ENCODE data around the gene ASPG.

Gene ASPG

DNA sequence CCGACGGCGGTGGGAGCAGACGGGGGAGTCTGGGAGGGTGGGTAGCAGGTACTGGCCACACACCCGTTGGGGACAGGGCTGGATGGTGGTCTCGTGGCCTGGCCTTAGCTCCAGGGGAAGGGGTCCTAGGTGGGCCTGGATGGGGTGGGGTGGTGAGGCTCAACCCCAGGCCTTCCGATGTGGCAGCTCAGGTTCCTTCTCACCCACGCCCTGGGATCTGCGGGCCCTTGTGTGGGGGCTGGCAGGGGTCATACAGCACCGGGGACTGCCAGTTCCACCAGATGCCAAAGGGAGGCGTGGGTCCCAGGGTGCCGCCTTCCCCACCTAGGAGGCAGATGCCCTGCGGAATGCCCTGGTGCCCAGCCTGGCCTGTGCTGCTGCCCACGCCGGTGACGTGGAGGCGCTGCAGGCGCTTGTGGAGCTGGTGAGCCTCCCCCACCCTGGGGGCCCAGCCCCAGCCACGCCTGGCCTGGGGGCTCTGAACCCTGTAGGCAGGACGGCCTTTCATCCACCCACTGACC, 21.0 kb downstream of the ASPG start:
- DNase-seq, result peak; percentile 6

DNA sequence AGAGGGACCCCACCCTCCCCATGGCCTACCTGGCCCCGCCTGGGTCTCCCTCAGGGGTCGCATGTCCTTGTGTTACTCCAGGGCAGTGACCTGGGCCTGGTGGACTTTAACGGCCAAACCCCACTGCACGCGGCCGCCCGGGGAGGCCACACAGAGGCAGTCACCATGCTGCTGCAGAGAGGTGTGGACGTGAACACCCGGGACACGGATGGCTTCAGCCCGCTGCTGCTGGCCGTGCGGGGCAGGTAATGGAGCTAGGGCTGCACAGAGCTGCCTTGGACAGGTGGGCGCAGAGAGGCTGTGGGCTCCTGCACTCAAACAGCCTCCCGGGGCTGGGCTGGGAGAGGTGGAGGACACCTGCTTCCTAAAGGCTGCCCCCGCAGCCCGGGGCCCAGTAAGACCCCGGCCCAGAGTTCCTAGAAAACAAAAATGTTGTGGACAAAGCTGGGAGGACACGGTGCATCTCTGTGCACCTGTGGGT, 21.6 kb downstream of the ASPG start:
- DNase-seq, result peak; percentile 29

DNA sequence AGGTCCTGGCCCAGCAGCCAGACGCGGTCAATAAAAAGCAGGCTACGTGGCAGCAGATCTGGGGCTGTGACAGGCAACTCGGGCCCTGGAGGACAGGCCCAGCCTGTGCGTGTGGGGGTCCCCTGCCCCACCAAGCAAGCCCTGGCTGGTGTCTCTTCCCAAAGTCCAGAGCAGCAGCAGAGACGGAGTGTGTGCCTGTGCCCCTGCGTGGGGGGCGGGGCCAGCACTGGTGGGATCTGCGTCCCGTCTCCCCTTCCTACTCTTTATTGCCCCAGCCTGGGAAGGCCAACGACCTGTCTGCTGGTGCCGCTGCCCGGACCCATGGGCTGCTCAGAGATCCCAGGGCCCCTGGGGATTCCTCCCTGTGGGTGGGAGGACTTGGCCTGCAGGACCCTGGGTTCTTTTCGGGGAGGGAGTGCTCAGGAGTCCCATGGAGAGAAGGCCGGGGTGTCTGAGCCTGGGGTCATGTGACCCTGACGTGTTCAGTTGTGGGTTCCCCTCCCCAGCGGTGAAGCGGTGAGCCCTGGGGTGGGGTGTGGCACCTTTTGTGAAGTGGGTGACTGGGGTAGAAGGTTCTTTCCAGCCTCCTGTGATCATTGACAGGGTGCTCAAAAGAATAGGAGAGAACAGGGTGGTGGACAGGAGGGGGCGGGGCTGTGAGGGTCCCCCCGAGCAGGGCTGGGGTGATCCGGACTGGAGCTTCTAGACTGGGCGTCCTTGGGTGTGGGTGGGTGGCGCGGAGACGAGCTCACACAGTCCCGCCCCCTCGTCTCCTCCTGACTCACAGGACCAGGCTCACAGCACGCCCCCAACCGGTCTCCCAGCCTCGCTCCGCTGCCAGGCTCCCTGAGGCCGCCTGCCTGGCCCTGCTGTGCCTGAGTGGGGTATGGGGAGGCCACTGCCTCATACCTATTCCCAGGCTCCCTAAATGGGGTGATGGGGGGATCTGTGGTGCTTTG, 22.4 kb downstream of the ASPG start:
- peak; percentile 30 for DNase-seq

DNA sequence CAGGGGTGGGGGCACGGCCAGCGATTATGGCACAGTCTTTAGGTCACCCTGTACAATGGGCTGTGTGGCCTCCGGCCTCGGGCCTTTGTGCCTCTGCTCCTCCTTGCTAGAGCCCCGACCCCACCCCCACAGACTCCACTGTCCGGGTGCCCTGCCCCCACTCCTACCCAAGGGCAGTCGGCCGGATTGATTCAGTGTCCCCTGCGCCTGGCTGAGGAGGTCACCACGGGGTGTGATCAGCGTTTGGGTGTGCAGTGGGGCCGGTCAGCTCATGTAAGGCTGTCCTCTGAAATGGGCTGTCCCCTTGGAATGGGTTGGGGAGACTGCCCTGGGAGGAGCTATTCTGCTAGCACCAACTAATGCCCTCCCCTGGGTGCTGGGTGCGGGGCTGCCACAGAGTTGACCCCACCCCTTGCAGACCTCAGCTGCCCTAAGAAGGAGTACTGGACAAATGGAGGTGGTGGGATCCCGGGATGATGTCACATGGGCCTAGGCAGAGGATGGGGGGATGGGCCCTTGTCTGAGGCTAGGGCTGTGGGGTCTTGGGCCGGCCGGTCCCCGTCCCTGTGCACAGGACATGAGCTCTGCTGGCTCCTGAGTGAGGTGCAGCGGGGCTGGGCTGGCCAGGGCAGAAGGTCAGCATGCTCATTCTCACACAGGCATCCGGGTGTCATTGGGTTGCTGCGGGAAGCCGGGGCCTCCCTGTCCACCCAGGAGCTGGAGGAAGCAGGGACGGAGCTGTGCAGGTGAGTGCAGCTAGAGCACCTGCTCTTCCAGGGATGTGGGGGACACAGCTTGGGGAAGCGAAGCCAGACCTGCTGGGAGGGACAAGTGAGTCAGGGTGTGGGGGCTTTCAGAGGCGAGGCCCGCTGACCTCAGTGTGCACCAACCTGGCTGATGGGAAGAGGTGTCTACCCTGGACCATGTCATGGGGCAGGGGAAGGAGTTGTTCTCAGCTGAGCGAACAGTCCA, 23.4 kb downstream of the ASPG start:
- DNase-seq, result peak; percentile 23

DNA sequence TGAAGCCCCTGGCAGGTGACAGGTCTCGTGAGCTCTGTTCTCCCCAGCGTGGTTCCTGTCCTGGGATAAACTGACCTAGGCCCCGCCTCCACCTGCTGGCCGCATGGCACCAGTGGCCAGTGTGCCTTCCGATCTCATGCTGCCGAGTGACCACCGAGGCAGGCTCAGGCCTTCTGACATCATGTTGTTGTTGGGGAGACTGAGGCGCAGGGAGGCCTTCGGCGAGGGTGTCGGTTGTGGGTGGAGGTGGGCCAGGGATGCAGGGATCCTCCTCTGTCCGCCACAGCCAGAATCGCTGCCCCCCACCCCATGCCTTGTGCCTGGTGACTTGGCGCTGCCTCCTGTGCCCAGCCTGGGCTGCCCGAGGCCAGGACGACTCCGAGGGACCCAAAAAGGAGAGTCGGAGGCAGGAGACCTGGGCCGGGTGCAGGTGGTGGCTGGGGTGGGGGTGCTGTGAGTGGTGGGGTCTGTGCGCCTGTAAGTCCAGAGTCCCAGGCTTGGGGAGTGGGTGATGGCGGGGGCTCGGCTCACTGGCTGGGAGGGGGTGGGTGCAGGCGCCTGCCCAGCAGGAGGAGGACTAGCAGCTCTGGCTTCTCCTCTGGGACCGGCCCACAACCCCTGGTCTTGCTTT, 24.3 kb downstream of the ASPG start:
- peak; percentile 16 for DNase-seq

DNA sequence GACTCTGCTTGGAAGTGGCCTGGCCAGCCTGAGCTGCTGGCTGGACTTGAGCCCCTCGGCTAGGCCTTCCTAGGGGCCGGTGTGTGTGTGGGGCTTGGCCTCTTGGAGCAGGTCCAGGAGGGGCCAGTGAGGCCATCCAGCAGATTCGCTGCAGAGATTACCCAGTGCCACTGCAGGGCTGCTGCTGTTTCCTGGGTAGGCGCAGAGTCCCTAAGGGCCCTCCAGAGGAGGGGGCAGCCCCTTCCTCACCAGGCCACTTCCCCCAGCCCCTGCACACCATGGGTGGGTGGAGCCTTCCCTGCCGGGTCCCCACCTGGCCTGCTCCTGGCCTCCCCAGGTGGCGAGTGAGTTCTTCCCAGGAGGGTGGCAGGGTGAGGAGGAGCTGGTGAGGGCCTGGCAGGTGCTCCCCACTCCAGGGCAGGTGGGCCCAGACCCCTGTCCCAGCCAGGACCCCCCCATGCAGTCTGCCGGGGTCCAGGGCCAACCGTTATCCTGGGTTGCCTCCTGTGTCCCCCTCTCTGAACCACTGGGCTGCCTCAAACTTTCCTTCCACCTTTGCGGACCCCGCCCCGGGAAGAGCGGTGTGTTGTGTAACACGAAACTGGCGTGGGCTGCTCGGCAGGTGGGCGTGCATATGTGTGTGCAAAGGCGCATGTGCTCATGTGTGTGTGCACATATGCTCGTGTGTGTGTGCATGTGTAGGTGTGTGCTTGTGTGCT, 25.1 kb downstream of the ASPG start:
- DNase-seq, result peak; percentile 24

DNA sequence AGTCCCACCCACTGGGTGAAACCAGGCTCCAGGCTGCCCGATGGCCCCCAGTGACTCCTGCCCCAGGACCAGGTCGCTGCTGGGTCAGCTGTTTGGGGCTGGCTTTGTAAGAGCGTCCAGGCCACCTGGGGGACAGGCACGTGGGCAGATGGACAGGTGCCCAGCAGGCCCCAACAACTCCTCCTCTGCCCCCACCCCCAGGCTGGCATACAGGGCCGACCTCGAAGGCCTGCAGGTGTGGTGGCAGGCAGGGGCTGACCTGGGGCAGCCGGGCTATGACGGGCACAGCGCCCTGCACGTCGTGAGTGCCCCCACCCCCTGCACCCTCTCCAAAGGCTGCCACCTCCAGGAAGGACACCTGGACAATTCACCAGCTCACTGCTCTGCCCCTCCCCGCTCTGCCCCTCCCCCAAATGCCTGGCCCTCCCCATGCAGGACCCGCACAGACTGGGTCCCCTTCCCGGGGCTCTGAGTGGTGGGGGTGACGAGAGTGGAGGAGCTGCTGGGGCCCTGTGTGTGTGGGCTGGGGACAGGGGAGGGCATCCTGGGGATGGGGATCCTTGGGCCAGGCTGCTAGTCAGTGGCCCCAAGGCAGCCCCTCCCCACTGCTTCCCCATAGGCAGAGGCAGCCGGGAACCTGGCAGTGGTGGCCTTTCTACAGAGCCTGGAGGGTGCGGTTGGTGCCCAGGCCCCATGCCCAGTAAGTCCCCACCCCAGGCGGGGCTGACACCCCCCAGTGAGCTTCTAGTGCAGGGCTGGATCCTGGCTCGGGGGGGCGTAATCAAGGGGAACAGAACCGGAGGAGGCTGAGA, 26.0 kb downstream of the ASPG start:
- peak; percentile 25 for DNase-seq

DNA sequence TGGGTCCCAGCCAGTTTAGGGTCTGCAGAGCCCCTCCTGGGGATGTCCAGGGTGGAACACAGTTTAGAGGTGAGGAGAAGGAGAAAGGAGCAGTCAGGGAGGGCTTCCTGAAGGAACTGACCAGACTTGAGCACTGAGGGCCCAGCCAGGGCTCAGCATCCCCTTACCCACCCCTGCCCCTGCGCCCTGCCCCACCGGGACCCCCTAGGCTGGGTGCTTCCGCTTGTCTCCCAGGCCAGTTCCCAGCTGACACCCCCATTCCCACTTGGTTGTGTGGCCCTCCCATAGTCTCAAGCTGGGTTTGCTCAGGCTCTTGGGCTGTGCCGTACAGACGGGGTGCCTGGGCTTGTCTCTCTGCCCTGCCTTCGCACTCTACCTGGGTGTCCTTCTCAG, 26.6 kb downstream of the ASPG start:
- DNase-seq, result peak; percentile 11

DNA sequence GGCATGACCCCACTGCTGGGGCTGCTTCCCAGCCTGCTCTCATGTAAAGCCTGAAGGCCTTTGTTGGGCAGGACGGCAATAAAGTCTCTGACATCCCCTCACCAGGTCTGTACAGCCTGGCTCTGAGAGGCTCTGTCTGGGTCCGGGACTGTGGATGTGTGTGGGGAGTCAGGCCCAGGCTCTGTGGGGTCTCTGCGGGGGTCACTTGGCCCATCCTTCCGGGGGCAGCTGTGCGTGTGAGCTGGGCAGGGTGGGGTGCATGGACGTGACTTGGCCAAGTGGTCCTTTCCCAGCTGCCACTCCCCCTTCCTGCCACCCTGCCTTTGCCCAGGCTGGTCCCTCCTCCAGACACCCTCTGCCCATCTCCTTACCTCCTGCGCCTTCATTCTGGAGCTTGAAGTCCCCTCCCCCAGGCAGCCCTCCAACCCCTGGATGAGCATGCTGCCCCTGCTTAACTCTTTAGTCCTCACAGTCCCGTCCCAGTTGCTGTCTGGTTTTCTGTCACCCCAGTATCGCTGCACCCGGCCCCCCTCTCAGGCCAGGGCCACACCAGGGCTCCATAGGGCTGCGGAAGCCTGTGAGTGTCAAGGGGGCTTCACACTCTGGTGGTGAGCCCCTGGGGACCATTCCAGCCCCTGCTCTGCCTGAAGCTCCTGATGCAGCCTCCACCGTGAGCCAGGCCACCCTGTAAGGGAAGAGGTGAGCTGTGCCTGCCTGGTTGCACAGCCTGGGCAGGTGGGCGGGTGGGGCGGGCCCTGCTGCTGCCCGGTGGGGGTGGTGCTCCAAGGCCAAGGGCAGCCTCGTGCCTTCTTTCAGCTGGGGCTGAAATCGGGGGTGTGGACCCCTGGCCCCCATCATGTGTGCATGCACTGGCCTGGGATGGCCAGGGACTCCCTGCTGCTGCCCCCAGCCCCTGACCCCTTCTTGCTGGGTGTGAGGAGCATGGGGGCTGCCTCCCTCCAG, 27.4 kb downstream of the ASPG start:
- peak; percentile 18 for DNase-seq

DNA sequence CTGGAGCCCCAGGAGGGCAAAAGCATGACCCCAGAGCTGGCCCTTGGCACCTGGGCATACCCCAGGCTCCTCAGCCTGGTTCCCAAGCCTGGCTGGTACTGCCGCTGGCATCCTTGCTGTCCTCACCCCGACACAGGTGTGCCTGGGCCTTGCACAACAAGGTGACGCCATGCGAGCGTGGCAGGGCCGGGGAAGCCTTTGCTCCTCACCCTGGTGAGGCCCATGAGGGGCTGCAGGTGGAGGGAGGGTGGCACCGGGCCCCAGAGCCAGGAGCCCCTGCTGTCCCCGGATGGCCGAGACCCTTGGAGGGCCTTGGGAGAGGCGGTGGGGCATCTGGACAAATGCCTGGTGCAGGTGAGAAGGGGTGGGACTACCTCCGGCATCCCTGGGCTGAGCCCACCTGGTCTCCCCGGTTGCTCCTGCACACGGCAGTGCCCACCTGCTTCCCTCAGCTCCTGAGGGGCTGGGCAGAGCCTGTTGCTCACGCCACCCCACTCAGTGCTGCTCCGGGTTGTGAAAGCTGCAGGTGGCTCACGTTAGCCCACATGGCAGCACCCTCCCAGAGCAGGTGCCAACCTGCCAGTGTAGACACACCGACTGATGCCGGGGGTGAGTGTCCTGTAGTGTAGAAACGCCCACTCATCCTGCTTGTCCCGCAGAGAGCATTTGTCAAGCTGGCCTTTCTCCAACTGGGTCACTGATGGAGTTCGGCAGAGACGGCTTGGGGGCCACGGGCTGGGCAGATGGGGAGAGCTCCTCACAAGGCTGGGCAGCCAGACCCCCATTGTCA, 28.3 kb downstream of the ASPG start:
- DNase-seq, result no peak

DNA sequence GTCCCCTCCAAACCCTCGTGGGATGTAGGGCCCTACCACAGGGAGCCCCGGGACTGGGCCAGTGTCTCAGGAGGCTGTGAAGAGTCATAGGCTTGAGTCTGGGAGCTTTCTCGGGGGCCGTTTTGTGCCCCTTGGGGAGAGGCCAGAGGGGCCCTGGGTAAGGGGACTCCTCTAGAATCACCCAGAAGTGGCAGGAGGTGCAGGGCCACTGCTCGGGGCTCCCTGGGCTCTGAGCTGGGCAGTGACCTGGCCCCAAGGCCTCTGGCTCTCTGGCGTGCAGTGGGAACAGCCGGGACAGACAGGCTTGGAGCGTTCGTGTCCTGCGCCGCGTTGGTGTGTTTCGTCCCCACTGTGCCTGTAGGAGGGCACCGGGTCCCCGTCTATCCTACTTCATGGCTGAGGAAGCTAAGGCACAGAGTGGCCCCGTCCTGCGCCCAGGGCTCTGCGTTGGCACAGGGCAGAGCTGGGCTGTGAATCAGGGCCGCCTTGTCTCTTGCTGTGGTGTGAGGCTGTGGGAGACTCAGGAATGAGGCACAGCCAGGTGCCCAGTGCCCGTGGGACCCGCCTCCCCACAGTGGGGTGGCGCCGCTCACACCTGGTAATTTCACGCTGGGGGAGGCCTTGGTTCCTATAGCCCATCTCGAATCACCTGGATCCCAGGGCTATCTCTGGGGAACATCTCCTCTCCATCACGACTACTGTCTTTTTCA, 29.1 kb downstream of the ASPG start:
- DNase-seq, result peak; percentile 9

DNA sequence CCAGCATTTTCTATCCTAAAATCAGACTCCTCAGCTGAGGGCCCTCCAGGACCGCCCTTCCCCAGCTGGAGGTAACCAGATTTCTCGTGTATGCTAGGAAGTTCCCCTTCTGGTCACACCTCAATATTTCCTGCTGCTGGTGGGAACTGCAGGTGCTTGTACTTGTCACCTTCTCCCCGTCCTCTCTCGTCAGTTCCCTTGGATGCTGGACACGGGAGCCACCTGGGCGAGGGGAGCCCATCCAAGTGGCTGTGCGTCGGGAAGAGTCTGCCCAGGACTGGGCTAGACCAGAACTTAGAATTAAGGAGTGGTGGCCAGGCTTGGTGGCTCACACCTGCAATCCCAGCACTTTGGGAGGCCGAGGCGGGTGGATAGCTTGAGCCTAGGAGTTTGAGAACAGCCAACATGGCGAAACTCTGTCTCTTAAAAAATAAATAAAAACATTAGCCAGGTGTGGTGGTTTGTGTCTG, 29.7 kb downstream of the ASPG start:
- DNase-seq, result peak; percentile 13

DNA sequence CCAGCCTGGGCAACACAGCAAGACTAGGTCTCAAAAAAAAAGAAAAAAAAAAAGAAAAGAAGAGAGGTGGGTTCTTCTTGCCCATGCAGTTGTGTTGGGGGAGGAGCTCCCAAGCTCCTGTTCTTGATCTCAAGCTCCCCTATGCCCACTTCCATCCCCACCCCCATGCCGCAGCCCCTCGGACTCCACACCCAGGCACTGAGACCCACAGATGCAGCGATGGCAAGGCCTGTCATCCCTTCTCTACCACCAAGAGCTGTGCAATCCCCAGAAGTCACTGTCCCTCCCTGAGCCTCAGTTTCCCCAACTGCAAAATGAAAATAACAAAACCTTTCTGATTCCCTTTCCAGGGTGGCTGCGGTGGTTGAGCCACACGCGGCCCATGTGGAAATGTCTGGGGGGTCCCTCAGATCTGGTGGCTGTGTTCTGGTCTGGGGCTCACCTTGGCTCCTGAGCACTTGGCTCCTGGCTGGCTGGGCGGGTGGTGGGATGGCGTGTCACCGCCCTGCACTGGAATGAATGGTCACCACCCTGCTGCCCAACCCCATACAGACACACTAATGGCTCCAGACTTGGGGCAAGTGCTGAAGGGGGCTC, 30.3 kb downstream of the ASPG start:
- no peak for DNase-seq

DNA sequence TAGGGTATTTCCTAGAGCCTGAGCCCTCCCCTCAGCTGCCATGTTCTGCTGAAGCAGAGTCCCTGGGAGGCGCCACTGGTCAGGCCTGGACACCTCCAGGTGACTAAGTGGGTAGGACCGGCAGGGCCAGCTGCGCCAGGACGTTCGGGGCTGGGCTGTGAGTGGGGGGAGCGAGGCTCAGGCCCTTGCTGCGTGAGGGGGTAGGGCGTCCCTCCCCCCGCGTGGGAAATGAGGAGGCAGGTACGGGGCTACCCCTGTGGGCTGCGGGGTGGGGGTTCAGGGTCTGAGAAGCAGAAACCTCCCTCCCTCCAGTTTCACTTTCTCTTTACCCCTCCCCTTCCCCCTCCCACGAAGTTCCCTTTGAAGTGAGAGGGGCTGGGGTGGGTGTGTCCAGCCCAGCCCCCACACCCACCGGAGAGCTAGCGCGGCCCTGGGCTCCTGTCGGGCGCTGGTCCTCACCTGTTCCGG, 30.8 kb downstream of the ASPG start:
- DNase-seq, result peak; percentile 12

DNA sequence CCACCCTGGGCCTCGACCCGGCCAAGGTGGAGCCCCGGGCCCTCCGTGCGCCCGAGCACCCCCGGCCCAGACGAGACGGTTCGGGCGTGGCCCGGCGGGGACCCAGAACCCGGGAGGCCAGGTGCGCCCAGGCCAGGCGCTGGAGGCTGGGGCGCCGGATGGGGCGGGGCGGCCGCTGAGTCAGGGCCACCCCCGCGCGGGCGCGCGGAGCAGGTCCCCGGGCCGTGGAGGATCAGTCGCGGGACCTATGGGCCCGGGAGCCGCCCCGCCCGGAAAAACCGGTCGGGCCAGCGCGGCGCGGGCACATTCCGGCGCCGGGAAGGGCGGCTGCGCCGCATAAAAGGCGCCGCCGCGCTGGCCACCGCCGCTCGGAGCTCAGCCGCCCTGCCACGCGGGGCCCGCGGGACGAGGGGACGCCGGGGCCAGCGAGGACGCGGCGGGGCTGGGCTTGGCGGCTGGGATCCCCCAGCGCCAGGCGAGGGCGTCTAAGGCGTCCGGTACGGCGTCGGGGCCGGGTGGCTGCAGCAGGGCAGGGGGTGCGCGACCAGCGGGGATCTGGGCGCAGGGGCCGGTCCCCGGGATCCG, 31.3 kb downstream of the ASPG start:
- DNase-seq, result peak; percentile 10

DNA sequence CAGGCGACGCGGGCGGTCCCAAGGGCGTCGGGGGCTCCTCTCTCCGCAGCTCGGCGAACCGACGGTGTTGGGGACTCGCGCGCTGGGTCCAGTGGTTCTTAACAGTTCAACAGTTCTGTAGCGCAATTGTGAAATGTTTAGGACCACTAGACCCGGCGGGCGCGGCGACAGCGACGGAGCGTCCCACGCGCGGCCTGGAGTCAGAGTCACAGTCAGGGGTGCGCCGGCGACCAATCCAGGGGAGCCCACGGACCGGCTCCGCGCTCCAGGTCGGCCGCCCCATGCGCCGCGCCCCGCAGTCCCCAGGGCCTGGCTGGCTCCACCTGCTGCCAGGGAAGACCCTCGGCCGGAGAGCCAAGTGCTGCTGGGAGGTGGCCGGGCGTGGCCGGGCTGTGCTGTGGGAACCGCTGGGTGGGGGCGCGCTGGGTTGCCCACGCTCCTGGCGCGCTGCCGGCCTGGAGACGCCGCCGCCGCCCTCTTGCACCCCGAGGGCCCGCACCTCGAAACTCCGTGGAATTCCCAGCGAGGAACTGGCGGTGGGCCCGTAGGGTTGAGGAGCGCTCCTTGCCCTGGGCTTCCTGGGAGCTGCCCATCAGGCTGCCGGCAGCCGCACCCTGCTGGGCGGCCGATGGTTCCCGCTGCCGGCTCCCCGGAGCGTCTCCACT, 32.0 kb downstream of the ASPG start:
- peak; percentile 27 for DNase-seq

Measured in left hindlimb (tissue), 1 donor.